ENCODE data around the gene KRT38. TPM values are rescaled to one million over a fixed set of nuclear protein-coding genes. Genes with fewer than 3 reads are reported as not detected.
"Not testable (repeated sequence)": the region's sequence is repeated elsewhere in the genome, so short reads cannot be mapped to it uniquely, and the experiment has no call there.

Gene KRT38
- total RNA-seq, 1 donor from 2014 or later, result not detected

- H3K4me1 Mint-ChIP-seq (ENCODE audit: low read depth), result no peaks in the 10 kb centered on the region
These were observed 7.2 kb downstream of the KRT38 start for GRCh38 chr17:41433586-41433985.

GRCh38 chr17:41430376-41430775 lies 10.4 kb downstream of the KRT38 start:
- DNase-seq (ENCODE audit: low spot score); H3K4me1 Mint-ChIP-seq (ENCODE audit: low read depth); H3K36me3 Mint-ChIP-seq (ENCODE audit: low read depth); H3K9me3 Mint-ChIP-seq; H3K27me3 Mint-ChIP-seq (ENCODE audit: low read depth); H3K27ac Mint-ChIP-seq; intact Hi-C loops (cut with micrococcal nuclease); H3K4me3 Mint-ChIP-seq (ENCODE audit: low read depth): not testable (repeated sequence)

More at GRCh38 chr17:41433586-41433985, 7.2 kb downstream of the KRT38 start:
- Mint-ChIP-seq H3K36me3 (ENCODE audit: low read depth) (no peaks in the 10 kb centered on the region), H3K27ac (no peak overlapping the region), H3K9me3 (no peaks in the 10 kb centered on the region), H3K27me3 (ENCODE audit: low read depth) (peaks cover 8% of the 10 kb centered on the region), H3K4me3 (ENCODE audit: low read depth) (no peak overlapping the region)
- no peak for DNase-seq (ENCODE audit: low spot score)
- intact Hi-C loops (cut with micrococcal nuclease), result no loop called here

- H3K27me3 Mint-ChIP-seq (ENCODE audit: low read depth), result peaks cover 4% of the 10 kb centered on the region
- no peaks in the 10 kb centered on the region for H3K9me3 Mint-ChIP-seq
- no peak overlapping the region for H3K4me3 Mint-ChIP-seq (ENCODE audit: low read depth)
- intact Hi-C loops (cut with micrococcal nuclease), result no loop called here
- DNase-seq (ENCODE audit: low spot score), result no peak
- H3K4me1 Mint-ChIP-seq (ENCODE audit: low read depth), result no peaks in the 10 kb centered on the region
- no peak overlapping the region for H3K27ac Mint-ChIP-seq
- no peaks in the 10 kb centered on the region for H3K36me3 Mint-ChIP-seq (ENCODE audit: low read depth)
These were observed 11.1 kb downstream of the KRT38 start for GRCh38 chr17:41429667-41430066.

GRCh38 chr17:41428591-41429291 lies 12.0 kb downstream of the KRT38 start:
- Mint-ChIP-seq H3K4me1 (ENCODE audit: low read depth) (no peaks in the 10 kb centered on the region), H3K9me3 (no peaks in the 10 kb centered on the region), H3K4me3 (ENCODE audit: low read depth) (no peak overlapping the region), H3K27me3 (ENCODE audit: low read depth) (peaks cover 4% of the 10 kb centered on the region), H3K27ac (no peak overlapping the region), H3K36me3 (ENCODE audit: low read depth) (no peaks in the 10 kb centered on the region)
- DNase-seq (ENCODE audit: low spot score), result no peak
- intact Hi-C loops (cut with micrococcal nuclease), result no loop called here

GRCh38 chr17:41424111-41424635 lies 16.6 kb downstream of the KRT38 start, which contains the start of gene KRT37:
Gene KRT37 (minus strand): TSS chr17:41424585. CDS start chr17:41424523, 62 bp downstream.
- Mint-ChIP-seq H3K9me3 (no peaks in the 10 kb centered on the region), H3K27me3 (ENCODE audit: low read depth) (no peaks in the 10 kb centered on the region), H3K4me1 (ENCODE audit: low read depth) (no peaks in the 10 kb centered on the region), H3K36me3 (ENCODE audit: low read depth) (no peaks in the 10 kb centered on the region), H3K27ac (no peak within 1 kb of the TSS), H3K4me3 (ENCODE audit: low read depth) (no peak within 1 kb of the TSS)
- intact Hi-C loops (cut with micrococcal nuclease), result no loop called here
- no peak for DNase-seq (ENCODE audit: low spot score)

GRCh38 chr17:41422586-41422985 lies 18.2 kb downstream of the KRT38 start:
- H3K4me1 Mint-ChIP-seq (ENCODE audit: low read depth); H3K9me3 Mint-ChIP-seq; DNase-seq (ENCODE audit: low spot score); H3K4me3 Mint-ChIP-seq (ENCODE audit: low read depth); H3K27ac Mint-ChIP-seq; H3K36me3 Mint-ChIP-seq (ENCODE audit: low read depth); intact Hi-C loops (cut with micrococcal nuclease); H3K27me3 Mint-ChIP-seq (ENCODE audit: low read depth): not testable (repeated sequence)

GRCh38 chr17:41421617-41422016 lies 19.2 kb downstream of the KRT38 start:
- Mint-ChIP-seq H3K36me3 (ENCODE audit: low read depth) (no peaks in the 10 kb centered on the region), H3K27ac (no peak overlapping the region)
- intact Hi-C loops (cut with micrococcal nuclease), result no loop called here

GRCh38 chr17:41421116-41421515 lies 19.7 kb downstream of the KRT38 start:
- intact Hi-C loops (cut with micrococcal nuclease), result no loop called here
- Mint-ChIP-seq H3K4me3 (ENCODE audit: low read depth) (no peak overlapping the region), H3K27me3 (ENCODE audit: low read depth) (no peaks in the 10 kb centered on the region), H3K4me1 (ENCODE audit: low read depth) (no peaks in the 10 kb centered on the region), H3K36me3 (ENCODE audit: low read depth) (no peaks in the 10 kb centered on the region), H3K27ac (no peak overlapping the region), H3K9me3 (no peaks in the 10 kb centered on the region)
- DNase-seq (ENCODE audit: low spot score), result no peak

More at GRCh38 chr17:41421617-41422016, 19.2 kb downstream of the KRT38 start:
- no peak for DNase-seq (ENCODE audit: low spot score)
- Mint-ChIP-seq H3K4me3 (ENCODE audit: low read depth) (no peak overlapping the region), H3K9me3 (no peaks in the 10 kb centered on the region), H3K4me1 (ENCODE audit: low read depth) (no peaks in the 10 kb centered on the region), H3K27me3 (ENCODE audit: low read depth) (no peaks in the 10 kb centered on the region)

GRCh38 chr17:41420134-41420533 lies 20.6 kb downstream of the KRT38 start:
- Mint-ChIP-seq H3K27ac (no peak overlapping the region), H3K9me3 (no peaks in the 10 kb centered on the region), H3K36me3 (ENCODE audit: low read depth) (no peaks in the 10 kb centered on the region), H3K27me3 (ENCODE audit: low read depth) (peaks cover under 1% of the 10 kb centered on the region), H3K4me1 (ENCODE audit: low read depth) (no peaks in the 10 kb centered on the region), H3K4me3 (ENCODE audit: low read depth) (no peak overlapping the region)
- intact Hi-C loops (cut with micrococcal nuclease), result no loop called here
- DNase-seq (ENCODE audit: low spot score), result no peak

GRCh38 chr17:41419716-41420115 lies 21.1 kb downstream of the KRT38 start:
- H3K36me3 Mint-ChIP-seq (ENCODE audit: low read depth), result no peaks in the 10 kb centered on the region

GRCh38 chr17:41418116-41418860 lies 22.5 kb downstream of the KRT38 start:
- H3K4me3 Mint-ChIP-seq (ENCODE audit: low read depth), result no peak overlapping the region
- H3K27ac Mint-ChIP-seq, result no peak overlapping the region
- H3K4me1 Mint-ChIP-seq (ENCODE audit: low read depth), result no peaks in the 10 kb centered on the region
- intact Hi-C loops (cut with micrococcal nuclease), result loop anchor here (5.0 kb wide), 1 partner anchor 229 kb away; no protein-coding TSS in a partner anchor
- no peaks in the 10 kb centered on the region for H3K36me3 Mint-ChIP-seq (ENCODE audit: low read depth)
- no peak for DNase-seq (ENCODE audit: low spot score)
- H3K9me3 Mint-ChIP-seq, result no peaks in the 10 kb centered on the region
- peaks cover 2% of the 10 kb centered on the region for H3K27me3 Mint-ChIP-seq (ENCODE audit: low read depth)

More at GRCh38 chr17:41419716-41420115, 21.1 kb downstream of the KRT38 start:
- no peak for DNase-seq (ENCODE audit: low spot score)
- no peak overlapping the region for H3K27ac Mint-ChIP-seq
- no peak overlapping the region for H3K4me3 Mint-ChIP-seq (ENCODE audit: low read depth)
- intact Hi-C loops (cut with micrococcal nuclease), result loop anchor here (5.0 kb wide), 1 partner anchor 228 kb away; no protein-coding TSS in a partner anchor
- no peaks in the 10 kb centered on the region for H3K9me3 Mint-ChIP-seq
- H3K4me1 Mint-ChIP-seq (ENCODE audit: low read depth), result no peaks in the 10 kb centered on the region
- peaks cover 2% of the 10 kb centered on the region for H3K27me3 Mint-ChIP-seq (ENCODE audit: low read depth)

- H3K27ac Mint-ChIP-seq, result no peak overlapping the region
- intact Hi-C loops (cut with micrococcal nuclease), result loop anchor here (5.0 kb wide), 1 partner anchor 230 kb away; no protein-coding TSS in a partner anchor
These were observed 23.2 kb downstream of the KRT38 start for GRCh38 chr17:41417576-41418015.

GRCh38 chr17:41417127-41417526 lies 23.7 kb downstream of the KRT38 start:
- no peak overlapping the region for H3K4me3 Mint-ChIP-seq (ENCODE audit: low read depth)
- H3K9me3 Mint-ChIP-seq, result no peaks in the 10 kb centered on the region
- no peak for DNase-seq (ENCODE audit: low spot score)
- intact Hi-C loops (cut with micrococcal nuclease), result loop anchor here (5.0 kb wide), 1 partner anchor 230 kb away; no protein-coding TSS in a partner anchor
- H3K27ac Mint-ChIP-seq, result no peak overlapping the region
- H3K36me3 Mint-ChIP-seq (ENCODE audit: low read depth), result no peaks in the 10 kb centered on the region
- peaks cover 2% of the 10 kb centered on the region for H3K27me3 Mint-ChIP-seq (ENCODE audit: low read depth)
- no peaks in the 10 kb centered on the region for H3K4me1 Mint-ChIP-seq (ENCODE audit: low read depth)

More at GRCh38 chr17:41417576-41418015, 23.2 kb downstream of the KRT38 start:
- Mint-ChIP-seq H3K4me3 (ENCODE audit: low read depth) (no peak overlapping the region), H3K27me3 (ENCODE audit: low read depth) (peaks cover 2% of the 10 kb centered on the region), H3K4me1 (ENCODE audit: low read depth) (no peaks in the 10 kb centered on the region), H3K9me3 (no peaks in the 10 kb centered on the region), H3K36me3 (ENCODE audit: low read depth) (no peaks in the 10 kb centered on the region)
- no peak for DNase-seq (ENCODE audit: low spot score)
